Suprapubic skin (tissue), 3 donors: ENCODE data around the gene LTBP3.

Source experiments
- POLR2A ChIP-seq, 2 donors: fragments of 450-650 bp; IDR thresholded peaks; one replicate each; pipeline ENCODE4 v1.6.1; 2017; ENCODE audit warnings: antibody characterized with exemption in 2 of 2, mild to moderate bottlenecking in 2 of 2, moderate library complexity in 2 of 2
- TF ChIP-seq, protein P1 (sequence below), 2 donors: fragments of 200-600 bp in 1 of 2; fragments of 450-650 bp in 1 of 2; sonication (generic) in 1 of 2; IDR thresholded peaks; one replicate each; pipeline ENCODE4 v1.5.1; 2016 to 2019; ENCODE audit warnings: antibody characterized with exemption in 2 of 2, mild to moderate bottlenecking in 1 of 2, moderate library complexity in 1 of 2

DNA sequence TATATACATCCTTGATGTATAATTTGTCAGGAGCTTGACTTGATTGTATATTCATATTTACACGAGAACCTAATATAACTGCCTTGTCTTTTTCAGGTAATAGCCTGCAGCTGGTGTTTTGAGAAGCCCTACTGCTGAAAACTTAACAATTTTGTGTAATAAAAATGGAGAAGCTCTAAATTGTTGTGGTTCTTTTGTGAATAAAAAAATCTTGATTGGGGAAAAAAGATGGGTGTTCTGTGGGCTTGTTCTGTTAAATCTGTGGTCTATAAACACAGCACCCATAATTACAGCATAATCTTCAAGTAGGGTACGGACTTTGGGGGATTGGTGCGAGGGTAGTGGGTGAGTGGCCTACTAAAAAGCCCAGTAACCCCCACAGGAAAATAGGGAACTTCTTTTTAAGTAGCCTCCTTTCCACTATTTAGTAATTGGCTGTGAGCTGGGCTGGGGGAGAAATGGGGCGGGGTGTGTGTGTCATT is 51.8 kb downstream of the LTBP3 start:
- TF ChIP-seq, protein P1, sequence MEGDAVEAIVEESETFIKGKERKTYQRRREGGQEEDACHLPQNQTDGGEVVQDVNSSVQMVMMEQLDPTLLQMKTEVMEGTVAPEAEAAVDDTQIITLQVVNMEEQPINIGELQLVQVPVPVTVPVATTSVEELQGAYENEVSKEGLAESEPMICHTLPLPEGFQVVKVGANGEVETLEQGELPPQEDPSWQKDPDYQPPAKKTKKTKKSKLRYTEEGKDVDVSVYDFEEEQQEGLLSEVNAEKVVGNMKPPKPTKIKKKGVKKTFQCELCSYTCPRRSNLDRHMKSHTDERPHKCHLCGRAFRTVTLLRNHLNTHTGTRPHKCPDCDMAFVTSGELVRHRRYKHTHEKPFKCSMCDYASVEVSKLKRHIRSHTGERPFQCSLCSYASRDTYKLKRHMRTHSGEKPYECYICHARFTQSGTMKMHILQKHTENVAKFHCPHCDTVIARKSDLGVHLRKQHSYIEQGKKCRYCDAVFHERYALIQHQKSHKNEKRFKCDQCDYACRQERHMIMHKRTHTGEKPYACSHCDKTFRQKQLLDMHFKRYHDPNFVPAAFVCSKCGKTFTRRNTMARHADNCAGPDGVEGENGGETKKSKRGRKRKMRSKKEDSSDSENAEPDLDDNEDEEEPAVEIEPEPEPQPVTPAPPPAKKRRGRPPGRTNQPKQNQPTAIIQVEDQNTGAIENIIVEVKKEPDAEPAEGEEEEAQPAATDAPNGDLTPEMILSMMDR (IDR thresholded peaks at IDR 0.05): no peak
- no peak for TF ChIP-seq POLR2A (IDR thresholded peaks at IDR 0.05)
